Stomach (tissue), 4 donors: Measurements from ENCODE around the gene SHC1.

Source experiments
- CTCF ChIP-seq, 7 experiments: fragments of 450-650 bp in 4 of 7; fragments of 200-600 bp in 3 of 7; sonication (generic) in 3 of 7; IDR thresholded peaks; one replicate each; pipeline ENCODE4 v1.5.1; 2016 to 2019; ENCODE audit warnings: antibody characterized with exemption in 7 of 7, control low read depth in 2 of 7, mild to moderate bottlenecking in 1 of 7
- POLR2A ChIP-seq, 4 donors: fragments of 450-650 bp; IDR thresholded peaks; one replicate each; pipeline ENCODE4 v1.6.1; 2016; ENCODE audit warnings: antibody characterized with exemption in 4 of 4, control low read depth in 2 of 4, mild to moderate bottlenecking in 1 of 4, moderate library complexity in 1 of 4
- POLR2AphosphoS5 ChIP-seq, 3 donors: sonication (generic); formaldehyde crosslinking; IDR thresholded peaks; one replicate each; pipeline ENCODE4 v1.6.1; 2016; ENCODE audit warnings: antibody characterized with exemption in 3 of 3

- TF ChIP-seq CTCF (IDR thresholded peaks at IDR 0.05) (no peak), POLR2A (IDR thresholded peaks at IDR 0.05) (no peak), POLR2AphosphoS5 (IDR thresholded peaks at IDR 0.05) (no peak)
Measured at GRCh38 chr1:154926201-154926600, 44.3 kb downstream of the SHC1 start.
